Activated CD4-positive, alpha-beta T cell treated with anti-CD3 and anti-CD28 coated beads for 48 hours (primary cell): ENCODE results near the gene GTF2F1.
"Not testable (repeated sequence)": the region's sequence is repeated elsewhere in the genome, so short reads cannot be mapped to it uniquely, and the experiment has no call there.

Source experiments
- DNase-seq: peaks from one replicate; pipeline ENCODE4 v3.0.0-alpha.2; 2020

The GTF2F1 gene

GRCh38 chr19:6355321-6356040, 37.5 kb downstream of the GTF2F1 start:
- not testable (repeated sequence) for DNase-seq

- DNase-seq, result no peak
Measured at GRCh38 chr19:6354098-6354674, 38.8 kb downstream of the GTF2F1 start.

- no peak for DNase-seq
Measured at GRCh38 chr19:6352381-6353165, 40.4 kb downstream of the GTF2F1 start.

GRCh38 chr19:6350688-6351087, 42.3 kb downstream of the GTF2F1 start:
- no peak for DNase-seq

- not testable (repeated sequence) for DNase-seq
Measured at GRCh38 chr19:6349271-6349670, 43.7 kb downstream of the GTF2F1 start.

GRCh38 chr19:6343462-6343861, 49.5 kb downstream of the GTF2F1 start:
- no peak for DNase-seq

GRCh38 chr19:6340493-6341201, 52.3 kb downstream of the GTF2F1 start:
- peak; percentile 15 for DNase-seq

GRCh38 chr19:6334490-6335285, 58.3 kb downstream of the GTF2F1 start:
- DNase-seq, result no peak

GRCh38 chr19:6333439-6333838, 59.5 kb downstream of the GTF2F1 start, which contains the start of gene ACER1:
TSS of gene ACER1 (minus strand) at chr19:6333612. CDS start at chr19:6333551, 61 bp downstream.
- DNase-seq, result no peak
